Stromal cell of bone marrow (primary cell): ENCODE data around the gene OGA.
A peak's percentile ranks its signal among the peaks of the same experiment; 100 is the strongest.

Source experiments
- DNase-seq: peaks from one replicate; pipeline ENCODE4 v3.0.0-alpha.2; 2012; ENCODE audit warnings: low read depth

Gene OGA

GRCh38 chr10:101818119-101818871, at the start of gene OGA:
Gene OGA, minus strand, starts transcription at chr10:101818444. Its CDS starts 422 bp downstream, at chr10:101818022.
- DNase-seq, result peak; percentile 100

- no peak for DNase-seq
Measured at GRCh38 chr10:101867931-101868330, 49.7 kb upstream of the OGA start.

- DNase-seq, result no peak
Measured at GRCh38 chr10:101859530-101859929, 41.3 kb upstream of the OGA start.

GRCh38 chr10:101858723-101859500, 40.7 kb upstream of the OGA start:
- no peak for DNase-seq

GRCh38 chr10:101857802-101858476, 39.7 kb upstream of the OGA start:
- no peak for DNase-seq

- peak; percentile 17 for DNase-seq
Measured at GRCh38 chr10:101856626-101857025, 38.4 kb upstream of the OGA start.

- DNase-seq, result peak; percentile 42
Measured at GRCh38 chr10:101851411-101852116, 33.3 kb upstream of the OGA start.

- DNase-seq, result no peak
Measured at GRCh38 chr10:101850749-101851148, 32.5 kb upstream of the OGA start.

GRCh38 chr10:101848894-101849351, 30.7 kb upstream of the OGA start:
- peak; percentile 30 for DNase-seq

GRCh38 chr10:101848408-101848807, 30.2 kb upstream of the OGA start:
- DNase-seq, result peak; percentile 15

- DNase-seq, result no peak
Measured at GRCh38 chr10:101845893-101846292, 27.6 kb upstream of the OGA start.

GRCh38 chr10:101843032-101844021, 25.1 kb upstream of the OGA start, which contains the start of gene KCNIP2:
Gene KCNIP2, minus strand, starts transcription at chr10:101843800. Its CDS starts 232 bp downstream, at chr10:101843568.
- no peak for DNase-seq

- DNase-seq, result no peak
Measured at GRCh38 chr10:101841826-101842225, 23.6 kb upstream of the OGA start.

GRCh38 chr10:101840741-101841453, 22.7 kb upstream of the OGA start:
- DNase-seq, result peak; percentile 73

- no peak for DNase-seq
Measured at GRCh38 chr10:101840102-101840684, 21.9 kb upstream of the OGA start.

- no peak for DNase-seq
Measured at GRCh38 chr10:101839416-101840063, 21.3 kb upstream of the OGA start.

GRCh38 chr10:101839002-101839401, 20.8 kb upstream of the OGA start:
- no peak for DNase-seq

- DNase-seq, result no peak
Measured at GRCh38 chr10:101838416-101838970, 20.2 kb upstream of the OGA start.

- no peak for DNase-seq
Measured at GRCh38 chr10:101837748-101838147, 19.5 kb upstream of the OGA start.
